A673 (cell line): Measurements from ENCODE around the gene LAMA3.
A peak's percentile ranks its signal among the peaks of the same experiment; 100 is the strongest.

ENCODE experiments used
- EZH2 ChIP-seq: fragments of 200-600 bp; sonication (generic); IDR thresholded peaks from 2 replicates; pipeline ENCODE4 v1.6.1; 2017; ENCODE audit warnings: borderline replicate concordance, low read depth, mild to moderate bottlenecking, mixed read lengths, antibody characterized with exemption, low read length; ENCODE audit not compliant: poor library complexity, severe bottlenecking
- TF ChIP-seq, protein P1 (sequence below): fragments of 300-800, 200-600 bp; sonication (generic); conservative IDR thresholded peaks from 2 replicates; pipeline ENCODE4 v1.5.1; 2017; ENCODE audit warnings: low read depth, mild to moderate bottlenecking, antibody characterized with exemption, low read length, moderate library complexity, mixed read lengths

DNA sequence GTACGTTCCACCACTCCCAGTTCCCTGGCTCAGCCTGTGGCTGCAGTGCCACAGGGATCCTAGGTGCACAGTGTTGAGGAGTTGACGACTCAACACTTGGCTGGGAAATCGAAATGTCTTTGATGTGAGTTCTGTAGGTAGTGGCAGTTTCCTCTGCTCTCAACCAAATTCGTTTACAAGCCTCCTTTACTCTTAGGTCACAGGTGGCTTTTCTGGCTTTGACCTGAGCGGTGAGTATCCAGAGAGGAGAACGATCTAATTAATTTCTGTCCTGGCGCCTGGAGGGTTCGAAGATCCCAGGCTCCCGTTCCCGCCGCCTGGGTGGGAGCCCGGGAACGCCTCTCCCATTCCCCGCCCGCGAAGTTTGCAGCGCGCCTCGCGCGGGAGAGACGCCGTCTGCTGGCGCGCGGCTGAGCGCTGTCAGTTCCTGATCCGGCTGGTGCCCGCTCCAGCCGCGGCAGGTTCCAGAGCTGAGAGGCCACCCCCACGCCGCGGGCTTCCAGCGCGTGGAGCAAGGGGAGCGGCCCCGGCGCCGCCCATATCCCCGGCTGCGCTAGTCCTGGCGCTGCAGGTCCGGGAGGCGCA lies at the start of gene LAMA3:
- TF ChIP-seq, protein P1, sequence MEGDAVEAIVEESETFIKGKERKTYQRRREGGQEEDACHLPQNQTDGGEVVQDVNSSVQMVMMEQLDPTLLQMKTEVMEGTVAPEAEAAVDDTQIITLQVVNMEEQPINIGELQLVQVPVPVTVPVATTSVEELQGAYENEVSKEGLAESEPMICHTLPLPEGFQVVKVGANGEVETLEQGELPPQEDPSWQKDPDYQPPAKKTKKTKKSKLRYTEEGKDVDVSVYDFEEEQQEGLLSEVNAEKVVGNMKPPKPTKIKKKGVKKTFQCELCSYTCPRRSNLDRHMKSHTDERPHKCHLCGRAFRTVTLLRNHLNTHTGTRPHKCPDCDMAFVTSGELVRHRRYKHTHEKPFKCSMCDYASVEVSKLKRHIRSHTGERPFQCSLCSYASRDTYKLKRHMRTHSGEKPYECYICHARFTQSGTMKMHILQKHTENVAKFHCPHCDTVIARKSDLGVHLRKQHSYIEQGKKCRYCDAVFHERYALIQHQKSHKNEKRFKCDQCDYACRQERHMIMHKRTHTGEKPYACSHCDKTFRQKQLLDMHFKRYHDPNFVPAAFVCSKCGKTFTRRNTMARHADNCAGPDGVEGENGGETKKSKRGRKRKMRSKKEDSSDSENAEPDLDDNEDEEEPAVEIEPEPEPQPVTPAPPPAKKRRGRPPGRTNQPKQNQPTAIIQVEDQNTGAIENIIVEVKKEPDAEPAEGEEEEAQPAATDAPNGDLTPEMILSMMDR: peak; percentile 40; the same call in 1 of the 2 replicates
- TF ChIP-seq EZH2: no peak
